Activated T-cell treated with anti-CD3 and anti-CD28 coated beads, Interleukin-2, amount 50 U/mL, for 4 hours (primary cell): Measurements from ENCODE around the gene IGSF3. TPM values are rescaled to one million over a fixed set of nuclear protein-coding genes. Genes with fewer than 3 reads are reported as not detected.
A peak's percentile ranks its signal among the peaks of the same experiment; 100 is the strongest.
"Not testable (repeated sequence)": the region's sequence is repeated elsewhere in the genome, so short reads cannot be mapped to it uniquely, and the experiment has no call there.

Source experiments
- ATAC-seq, 2 donors: fragments of 200-7000 bp; cut with Tn5 transposase; one replicate each; pipeline ENCODE4 v1.10.0; 2021
- DNase-seq: peaks from one replicate; pipeline ENCODE4 v3.0.0-alpha.2; 2020
- H3K27me3 Mint-ChIP-seq: one replicate; pipeline ENCODE4 v1.8.0; 2021; ENCODE audit warnings: low read depth, mixed read lengths
- H3K36me3 Mint-ChIP-seq: one replicate; pipeline ENCODE4 v1.8.0; 2022; ENCODE audit warnings: mixed read lengths; ENCODE audit not compliant: insufficient read depth
- H3K4me1 Mint-ChIP-seq: one replicate; pipeline ENCODE4 v1.8.0; 2021; ENCODE audit warnings: low read depth, mixed read lengths
- H3K4me3 Mint-ChIP-seq: one replicate; pipeline ENCODE4 v1.8.0; 2021; ENCODE audit warnings: mild to moderate bottlenecking, moderate library complexity, mixed read lengths
- H3K9me3 Mint-ChIP-seq: one replicate; pipeline ENCODE4 v1.8.0; 2021; ENCODE audit warnings: mixed read lengths
- total RNA-seq, 3 donors: library from RNA; stranded (reverse); gene quantifications; one replicate each; pipeline ENCODE4 v1.2.1, GENCODE V29; 2021

Gene IGSF3
- total RNA-seq, 3 donors from 2014 or later, result 4.0 to 7.6 (median 4.8) TPM

GRCh38 chr1:116569776-116570357 lies 97.7 kb downstream of the IGSF3 start:
- no peaks in the 10 kb centered on the region for H3K9me3 Mint-ChIP-seq
- peak in 1 of 2 donors; percentile 19 for ATAC-seq
- H3K4me1 Mint-ChIP-seq, result peaks cover 55% of the 10 kb centered on the region
- peaks cover 22% of the 10 kb centered on the region for H3K36me3 Mint-ChIP-seq
- peak; percentile 48 for DNase-seq
- H3K27me3 Mint-ChIP-seq, result no peaks in the 10 kb centered on the region
- peak overlapping the region; percentile 91 for H3K4me3 Mint-ChIP-seq

- peaks cover under 1% of the 10 kb centered on the region for H3K9me3 Mint-ChIP-seq
- peaks cover 54% of the 10 kb centered on the region for H3K4me1 Mint-ChIP-seq
- DNase-seq (no peak), ATAC-seq (no peak)
- H3K36me3 Mint-ChIP-seq, result peaks cover 26% of the 10 kb centered on the region
- H3K27me3 Mint-ChIP-seq, result no peaks in the 10 kb centered on the region
- peak overlapping the region; percentile 91 for H3K4me3 Mint-ChIP-seq
Measured at GRCh38 chr1:116569381-116569670, 98.2 kb downstream of the IGSF3 start.

DNA sequence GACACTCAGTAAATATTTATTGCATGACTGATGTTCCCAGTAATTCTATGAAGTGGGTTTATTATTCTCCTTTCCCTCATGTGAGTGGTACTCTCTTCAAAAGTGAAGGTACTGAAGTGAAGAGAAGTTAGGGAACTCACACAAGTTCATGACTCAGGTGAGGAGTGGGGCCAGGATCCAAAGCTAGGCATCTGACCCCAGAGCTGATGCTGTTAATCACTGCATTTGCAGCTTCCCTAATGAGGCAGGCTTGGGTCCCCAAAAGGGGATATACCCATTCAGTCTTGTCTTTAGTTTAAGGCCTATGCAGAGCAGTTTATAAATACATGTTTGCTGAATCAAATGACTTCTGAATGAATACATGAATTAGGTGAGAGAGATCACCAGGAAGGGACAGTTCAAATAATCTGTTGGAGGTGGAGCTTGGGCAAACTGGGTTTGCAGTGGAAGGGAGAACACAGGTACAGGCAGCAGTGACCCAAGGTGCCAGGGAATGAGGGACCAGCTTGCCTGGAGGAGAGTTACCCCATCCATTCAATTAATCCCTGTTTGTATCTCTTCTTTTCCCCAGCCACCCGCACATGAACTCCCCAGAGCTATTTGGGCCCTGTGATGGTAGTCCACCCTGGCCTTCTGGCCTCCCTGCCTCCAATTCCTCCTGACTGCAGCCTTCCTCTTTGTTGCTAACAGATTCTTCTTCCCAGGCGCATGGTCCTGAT lies 98.7 kb downstream of the IGSF3 start:
- H3K4me3 Mint-ChIP-seq, result peak overlapping the region; percentile 91
- DNase-seq, result no peak
- H3K9me3 Mint-ChIP-seq, result peaks cover 6% of the 10 kb centered on the region
- no peak for ATAC-seq
- peaks cover 56% of the 10 kb centered on the region for H3K4me1 Mint-ChIP-seq
- H3K36me3 Mint-ChIP-seq, result peaks cover 30% of the 10 kb centered on the region
- no peaks in the 10 kb centered on the region for H3K27me3 Mint-ChIP-seq

GRCh38 chr1:116567790-116568661 lies 99.5 kb downstream of the IGSF3 start:
- Mint-ChIP-seq H3K36me3 (peaks cover 33% of the 10 kb centered on the region), H3K4me1 (peaks cover 58% of the 10 kb centered on the region), H3K27me3 (no peaks in the 10 kb centered on the region), H3K9me3 (peaks cover 7% of the 10 kb centered on the region), H3K4me3 (peak overlapping the region; percentile 91)
- ATAC-seq (no peak), DNase-seq (no peak)

DNA sequence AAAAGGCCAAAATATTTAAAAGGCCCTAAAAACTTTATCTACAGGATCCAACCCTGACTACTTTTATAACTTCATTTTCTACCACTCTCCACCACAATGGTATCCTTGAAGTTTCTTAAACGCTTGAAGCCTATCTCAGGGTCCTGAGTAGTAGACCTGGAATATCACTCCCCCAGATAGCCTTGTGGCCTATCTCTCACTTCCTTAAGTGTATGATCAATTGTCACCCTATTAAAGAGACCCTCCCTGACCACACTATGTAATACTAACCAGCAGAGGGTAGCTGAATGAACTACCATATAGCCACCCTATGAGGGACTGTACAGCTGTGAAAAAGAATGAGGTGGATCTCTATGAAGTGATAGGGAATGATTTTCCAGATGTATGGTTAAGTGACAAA lies 102.3 kb downstream of the IGSF3 start:
- ATAC-seq, result no peak
- Mint-ChIP-seq H3K9me3 (peaks cover 14% of the 10 kb centered on the region), H3K4me1 (peaks cover 76% of the 10 kb centered on the region)

GRCh38 chr1:116564426-116564825 lies 103.1 kb downstream of the IGSF3 start:
- no peak overlapping the region for H3K4me3 Mint-ChIP-seq
- peaks cover 74% of the 10 kb centered on the region for H3K4me1 Mint-ChIP-seq
- H3K36me3 Mint-ChIP-seq, result peaks cover 37% of the 10 kb centered on the region
- ATAC-seq (no peak), DNase-seq (no peak)
- peaks cover 14% of the 10 kb centered on the region for H3K9me3 Mint-ChIP-seq
- no peaks in the 10 kb centered on the region for H3K27me3 Mint-ChIP-seq

More for the DNA sequence above, 102.3 kb downstream of the IGSF3 start:
- Mint-ChIP-seq H3K36me3 (peaks cover 37% of the 10 kb centered on the region), H3K4me3 (no peak overlapping the region), H3K27me3 (no peaks in the 10 kb centered on the region)
- DNase-seq, result no peak

GRCh38 chr1:116562465-116562864 lies 105.1 kb downstream of the IGSF3 start:
- H3K36me3 Mint-ChIP-seq, result peaks cover 27% of the 10 kb centered on the region
- H3K4me3 Mint-ChIP-seq, DNase-seq, H3K27me3 Mint-ChIP-seq: not testable (repeated sequence)
- H3K4me1 Mint-ChIP-seq, result peaks cover 73% of the 10 kb centered on the region
- ATAC-seq, result peak in 1 of 2 donors; percentile 22
- H3K9me3 Mint-ChIP-seq, result peaks cover 14% of the 10 kb centered on the region

- Mint-ChIP-seq H3K27me3 (no peaks in the 10 kb centered on the region), H3K4me3 (no peak overlapping the region), H3K4me1 (peaks cover 79% of the 10 kb centered on the region), H3K9me3 (peaks cover 14% of the 10 kb centered on the region), H3K36me3 (peaks cover 28% of the 10 kb centered on the region)
- ATAC-seq, result no peak
- DNase-seq, result no peak
Measured at GRCh38 chr1:116561563-116561962, 106.0 kb downstream of the IGSF3 start.

DNA sequence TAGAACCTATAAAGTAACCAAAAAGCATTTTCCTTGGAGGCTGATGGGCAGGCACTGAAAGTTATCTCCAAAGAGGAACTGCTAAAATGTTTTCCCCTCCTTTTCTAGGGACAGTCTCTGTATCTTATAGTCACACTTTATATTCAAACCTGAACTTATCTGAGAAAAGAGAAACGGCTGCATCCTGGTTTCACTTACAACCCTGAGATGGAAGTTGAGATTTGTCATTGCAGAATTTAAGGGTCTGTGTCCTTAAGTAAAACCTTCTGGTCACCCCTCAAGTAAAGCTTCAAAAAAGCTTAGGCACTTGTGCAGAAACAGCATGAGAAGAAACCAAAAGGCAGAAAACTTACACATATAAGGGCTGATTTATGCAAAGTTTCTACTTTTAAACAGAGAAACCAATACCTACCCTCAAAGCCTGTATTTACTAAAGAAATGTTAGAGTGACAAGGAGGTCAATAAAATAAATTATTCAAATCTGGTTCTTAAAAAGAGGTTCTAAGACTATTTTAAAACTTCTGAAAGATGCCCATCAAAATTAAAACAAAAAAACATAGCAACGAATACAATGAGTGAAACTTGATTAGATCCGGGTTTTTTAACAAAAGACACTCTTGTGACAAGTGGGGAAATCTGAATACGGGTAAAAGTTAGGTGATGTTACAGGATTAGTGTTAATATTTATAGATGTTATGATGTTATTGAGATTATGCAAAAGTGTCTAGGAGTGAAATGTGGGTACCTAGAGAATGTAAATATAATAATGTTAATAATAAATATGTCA lies 106.6 kb downstream of the IGSF3 start:
- Mint-ChIP-seq H3K27me3 (no peaks in the 10 kb centered on the region), H3K36me3 (peaks cover 24% of the 10 kb centered on the region), H3K4me3 (peak overlapping the region; percentile 11), H3K9me3 (peaks cover 14% of the 10 kb centered on the region), H3K4me1 (peaks cover 79% of the 10 kb centered on the region)
- DNase-seq (no peak), ATAC-seq (no peak)

- peaks cover 13% of the 10 kb centered on the region for H3K9me3 Mint-ChIP-seq
- DNase-seq (no peak), ATAC-seq (no peak)
- peaks cover 17% of the 10 kb centered on the region for H3K36me3 Mint-ChIP-seq
- H3K4me3 Mint-ChIP-seq, result no peak overlapping the region
- H3K27me3 Mint-ChIP-seq, result no peaks in the 10 kb centered on the region
- H3K4me1 Mint-ChIP-seq, result peaks cover 82% of the 10 kb centered on the region
Measured at GRCh38 chr1:116559304-116559761, 108.2 kb downstream of the IGSF3 start.

DNA sequence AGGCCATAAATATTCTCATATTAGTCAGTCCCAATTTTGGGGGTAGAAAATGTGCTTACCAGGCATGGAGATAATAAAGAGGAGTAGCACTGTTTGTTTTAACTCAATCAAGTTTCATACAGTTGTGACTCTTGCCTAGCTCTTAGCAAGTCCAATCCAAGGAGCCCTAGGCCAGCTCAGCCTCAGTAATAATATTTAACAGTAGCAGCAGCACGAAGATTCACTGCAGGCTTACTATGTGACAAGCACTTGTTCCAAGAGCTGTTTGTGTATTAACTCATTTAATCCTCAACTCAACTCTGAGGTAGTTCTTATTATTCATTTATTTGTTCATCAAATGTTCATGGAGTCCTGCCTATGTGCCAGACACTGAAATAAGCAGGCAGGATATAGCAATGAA lies 109.0 kb downstream of the IGSF3 start:
- DNase-seq (no peak), ATAC-seq (no peak)
- Mint-ChIP-seq H3K27me3 (no peaks in the 10 kb centered on the region), H3K4me1 (peaks cover 80% of the 10 kb centered on the region), H3K4me3 (no peak overlapping the region), H3K9me3 (peaks cover 8% of the 10 kb centered on the region), H3K36me3 (peaks cover 14% of the 10 kb centered on the region)

DNA sequence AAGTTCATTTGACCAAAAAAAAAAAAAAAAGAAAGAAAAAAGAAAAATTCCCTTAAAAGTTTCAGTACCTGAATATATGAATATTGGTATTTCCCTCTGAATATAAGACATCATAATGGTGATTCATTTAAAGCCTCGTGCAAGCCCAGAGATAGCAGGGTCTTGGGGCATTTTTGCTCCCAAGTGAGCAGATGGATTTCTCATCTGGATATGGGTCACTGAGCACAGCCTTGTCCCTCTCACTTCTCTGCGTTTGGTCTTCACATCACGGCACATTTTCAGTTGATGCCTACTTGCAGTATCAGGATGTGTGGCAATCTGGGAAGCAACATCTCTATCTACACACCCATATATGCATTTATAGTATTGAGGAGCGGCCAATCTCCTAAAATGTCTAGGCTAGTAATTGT lies 109.4 kb downstream of the IGSF3 start:
- no peak for DNase-seq
- Mint-ChIP-seq H3K4me3 (no peak overlapping the region), H3K4me1 (peaks cover 84% of the 10 kb centered on the region), H3K27me3 (no peaks in the 10 kb centered on the region), H3K36me3 (peaks cover 12% of the 10 kb centered on the region), H3K9me3 (peaks cover 8% of the 10 kb centered on the region)
- peak in 1 of 2 donors; percentile 33 for ATAC-seq

- ATAC-seq, result no peak
- H3K27me3 Mint-ChIP-seq, result no peaks in the 10 kb centered on the region
- no peak overlapping the region for H3K4me3 Mint-ChIP-seq
- H3K9me3 Mint-ChIP-seq, result peaks cover 2% of the 10 kb centered on the region
- H3K4me1 Mint-ChIP-seq, result peaks cover 83% of the 10 kb centered on the region
- no peak for DNase-seq
- peaks cover 8% of the 10 kb centered on the region for H3K36me3 Mint-ChIP-seq
Measured at GRCh38 chr1:116557323-116557878, 110.1 kb downstream of the IGSF3 start.
